ENCODE measurements around the gene HPGD. TPM values are rescaled to one million over a fixed set of nuclear protein-coding genes. Genes with fewer than 3 reads are reported as not detected.

The HPGD gene
- total RNA-seq, 4 donors from 2014 or later: 23.0 to 179 (median 45.4) TPM

DNA sequence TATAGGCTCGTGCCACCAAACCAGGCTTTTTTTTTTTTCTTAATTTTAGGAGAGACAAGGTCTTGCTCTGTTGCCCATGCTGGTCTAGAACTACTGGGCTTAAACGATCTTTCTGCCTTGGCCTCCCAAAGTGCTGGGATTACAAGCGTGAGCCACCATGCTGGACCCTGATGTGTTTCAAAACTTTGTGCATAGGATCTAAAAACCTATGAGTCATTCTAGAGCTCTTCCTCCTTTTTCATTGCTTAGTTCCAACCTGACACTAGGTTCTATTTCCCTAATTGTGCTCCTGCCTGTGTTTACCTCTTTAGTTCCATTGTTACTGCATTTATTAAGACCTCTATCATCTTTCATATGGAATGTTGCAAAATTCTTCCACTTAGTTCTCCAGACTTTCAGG is 57.3 kb downstream of the HPGD start:
- H3K27ac ChIP-seq: no peak overlapping the region
- H3K4me1 ChIP-seq: peaks cover 0 to 16% (median 3%) of the 10 kb centered on the region in 3 donors
- 71 to 93% methylated on average over 3 of the region's 3 CpGs for WGBS, 2 donors
- TF ChIP-seq POLR2A (IDR thresholded peaks at IDR 0.05): no peak
- no peak overlapping the region for H3K4me3 ChIP-seq
- H3K9me3 ChIP-seq: no peaks in the 10 kb centered on the region
- no peaks in the 10 kb centered on the region for H3K27me3 ChIP-seq
- DNase-seq: no peak
- no peaks in the 10 kb centered on the region for H3K36me3 ChIP-seq
- intact Hi-C loops (cut with DNase I): no loop called here

DNA sequence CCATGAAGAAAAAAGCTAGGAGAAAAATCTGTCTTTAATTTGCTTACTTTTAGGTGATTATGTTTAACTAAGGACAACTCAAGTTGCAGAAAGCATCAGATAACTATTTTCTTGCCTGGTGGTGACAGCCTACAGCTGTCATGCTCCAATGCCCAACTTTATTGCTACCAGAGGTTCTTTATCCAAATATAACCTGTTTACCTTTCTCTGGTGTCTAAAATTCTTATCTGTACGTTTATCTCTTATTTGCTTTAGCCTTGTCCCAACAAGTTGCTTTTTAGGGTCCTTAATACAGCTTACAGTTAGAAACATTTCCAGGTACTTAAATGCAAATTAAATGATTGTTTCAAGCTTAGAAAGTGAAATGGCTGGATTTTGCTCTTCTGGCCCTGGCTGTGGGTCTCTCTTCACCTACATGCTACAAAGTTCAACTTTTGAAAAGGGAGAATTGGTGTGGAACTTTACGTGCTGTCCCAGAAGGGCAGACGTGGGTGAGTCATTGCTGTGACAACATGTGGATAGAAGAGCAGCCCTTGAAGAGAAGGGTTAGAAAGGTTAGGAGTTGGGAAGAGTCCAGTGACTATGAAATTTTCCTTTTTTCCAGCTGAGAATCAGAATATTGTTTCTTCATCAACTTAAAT is 60.7 kb downstream of the HPGD start:
- H3K27ac ChIP-seq: no peak overlapping the region
- DNase-seq: no peak
- 33 to 34% methylated on average over 3 of the region's 3 CpGs for WGBS, 2 donors

GRCh38 chr4:174460684-174461083 is 61.6 kb downstream of the HPGD start:
- H3K27ac ChIP-seq: no peak overlapping the region
- no peaks in the 10 kb centered on the region for H3K9me3 ChIP-seq
- no peak for DNase-seq
- TF ChIP-seq POLR2A (IDR thresholded peaks at IDR 0.05): no peak
- TF ChIP-seq, protein P1, sequence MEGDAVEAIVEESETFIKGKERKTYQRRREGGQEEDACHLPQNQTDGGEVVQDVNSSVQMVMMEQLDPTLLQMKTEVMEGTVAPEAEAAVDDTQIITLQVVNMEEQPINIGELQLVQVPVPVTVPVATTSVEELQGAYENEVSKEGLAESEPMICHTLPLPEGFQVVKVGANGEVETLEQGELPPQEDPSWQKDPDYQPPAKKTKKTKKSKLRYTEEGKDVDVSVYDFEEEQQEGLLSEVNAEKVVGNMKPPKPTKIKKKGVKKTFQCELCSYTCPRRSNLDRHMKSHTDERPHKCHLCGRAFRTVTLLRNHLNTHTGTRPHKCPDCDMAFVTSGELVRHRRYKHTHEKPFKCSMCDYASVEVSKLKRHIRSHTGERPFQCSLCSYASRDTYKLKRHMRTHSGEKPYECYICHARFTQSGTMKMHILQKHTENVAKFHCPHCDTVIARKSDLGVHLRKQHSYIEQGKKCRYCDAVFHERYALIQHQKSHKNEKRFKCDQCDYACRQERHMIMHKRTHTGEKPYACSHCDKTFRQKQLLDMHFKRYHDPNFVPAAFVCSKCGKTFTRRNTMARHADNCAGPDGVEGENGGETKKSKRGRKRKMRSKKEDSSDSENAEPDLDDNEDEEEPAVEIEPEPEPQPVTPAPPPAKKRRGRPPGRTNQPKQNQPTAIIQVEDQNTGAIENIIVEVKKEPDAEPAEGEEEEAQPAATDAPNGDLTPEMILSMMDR (IDR thresholded peaks at IDR 0.05): no peak
- 22 to 83% methylated on average over 1 of the region's 1 CpG for WGBS, 2 donors
- H3K36me3 ChIP-seq: no peaks in the 10 kb centered on the region
- intact Hi-C loops (cut with DNase I): no loop called here
- no peaks in the 10 kb centered on the region for H3K27me3 ChIP-seq
- H3K4me1 ChIP-seq: peaks cover 0 to 35% (median 7%) of the 10 kb centered on the region in 3 donors
- no peak overlapping the region for H3K4me3 ChIP-seq

More for the DNA sequence above, 60.7 kb downstream of the HPGD start:
- TF ChIP-seq POLR2A (IDR thresholded peaks at IDR 0.05): no peak
- TF ChIP-seq, protein P1 (IDR thresholded peaks at IDR 0.05): no peak
- Histone ChIP-seq H3K4me3 (no peak overlapping the region), H3K27me3 (no peaks in the 10 kb centered on the region), H3K9me3 (no peaks in the 10 kb centered on the region), H3K36me3 (no peaks in the 10 kb centered on the region), H3K4me1 (peaks cover 0 to 31% (median 7%) of the 10 kb centered on the region in 3 donors)
- intact Hi-C loops (cut with DNase I): no loop called here

DNA sequence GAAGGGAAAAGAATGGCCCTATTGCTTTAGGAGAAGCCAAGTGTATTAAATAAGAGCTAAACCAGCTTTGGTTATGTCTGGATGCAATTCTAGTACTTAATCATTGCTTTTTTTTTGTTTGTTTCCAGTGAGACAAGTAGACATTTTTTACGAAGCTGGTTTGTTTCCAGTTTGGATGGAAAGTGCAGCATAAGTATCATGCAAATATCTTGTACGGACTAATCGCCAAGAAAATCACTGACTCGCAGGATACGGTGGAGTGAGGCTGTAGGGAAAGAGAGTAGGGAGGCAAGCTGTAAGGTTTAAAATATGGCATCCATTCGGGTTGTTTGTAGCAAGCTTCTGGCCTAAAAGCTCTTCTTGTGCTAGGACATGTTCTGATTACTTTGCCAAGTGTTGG is 64.8 kb downstream of the HPGD start:
- intact Hi-C loops (cut with DNase I): no loop called here
- TF ChIP-seq POLR2A (IDR thresholded peaks at IDR 0.05): no peak
- TF ChIP-seq, protein P1 (IDR thresholded peaks at IDR 0.05): no peak
- H3K9me3 ChIP-seq: no peaks in the 10 kb centered on the region
- DNase-seq: no peak
- no peaks in the 10 kb centered on the region for H3K36me3 ChIP-seq
- peak overlapping the region in 1 of 4 donors; percentile 15 for H3K4me3 ChIP-seq
- peaks cover 0 to 49% (median 7%) of the 10 kb centered on the region in 3 donors for H3K4me1 ChIP-seq
- 20 to 31% methylated on average over 6 of the region's 6 CpGs for WGBS, 2 donors
- H3K27me3 ChIP-seq: no peaks in the 10 kb centered on the region
- H3K27ac ChIP-seq: peak overlapping the region in 3 of 4 donors; percentile 35 to 58 (median 52)

DNA sequence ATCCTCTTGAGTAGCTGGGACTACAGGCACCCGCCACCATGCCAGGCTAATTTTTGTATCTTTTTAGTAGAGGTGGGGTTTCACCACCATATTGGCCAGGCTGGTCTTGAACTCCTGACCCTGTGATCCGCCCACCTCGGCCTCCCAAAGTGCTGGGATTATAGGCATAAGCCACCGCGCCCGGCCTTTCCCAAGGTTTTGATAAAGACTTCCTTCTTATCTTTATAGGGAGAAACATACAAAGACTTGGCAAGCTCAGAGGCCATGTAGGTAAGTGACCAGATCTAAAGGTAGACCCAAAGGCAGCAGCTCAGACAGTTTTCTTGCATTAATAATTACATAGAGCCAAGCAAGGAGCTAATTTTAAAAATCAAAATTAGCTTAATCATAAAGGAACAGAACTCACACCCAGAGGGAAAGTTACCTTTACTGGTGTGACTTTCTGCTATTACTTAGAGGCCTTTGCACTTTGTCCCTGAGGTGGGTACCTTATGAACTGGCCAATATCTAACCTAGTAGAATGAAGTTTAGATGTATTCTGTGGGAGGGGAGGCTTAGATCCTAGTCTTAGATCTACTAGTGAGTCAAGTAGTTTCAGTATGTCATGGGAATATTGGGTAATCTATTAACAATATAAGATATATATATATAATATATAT is 67.3 kb downstream of the HPGD start:
- H3K4me1 ChIP-seq: peaks cover 5 to 58% (median 25%) of the 10 kb centered on the region in 3 donors
- H3K36me3 ChIP-seq: no peaks in the 10 kb centered on the region
- TF ChIP-seq, protein P1 (IDR thresholded peaks at IDR 0.05): no peak
- TF ChIP-seq POLR2A (IDR thresholded peaks at IDR 0.05): no peak
- no peaks in the 10 kb centered on the region for H3K27me3 ChIP-seq
- WGBS, 2 donors: 89 to 92% methylated on average over 3 to 5 of the region's 6 CpGs
- intact Hi-C loops (cut with DNase I): no loop called here
- no peak overlapping the region for H3K27ac ChIP-seq
- H3K9me3 ChIP-seq: no peaks in the 10 kb centered on the region
- DNase-seq: no peak
- no peak overlapping the region for H3K4me3 ChIP-seq

Data from esophagus squamous epithelium (tissue), 5 donors.